Esophagus (tissue), 2 donors: ENCODE measurements around the gene ZIC1. TPM values are rescaled to one million over a fixed set of nuclear protein-coding genes. Genes with fewer than 3 reads are reported as not detected.

Experiments
- H3K27ac ChIP-seq, 2 donors: one replicate each; pipeline ENCODE4 v1.5.1; 2013; ENCODE audit warnings: low read depth in 2 of 2, mild to moderate bottlenecking in 2 of 2, inconsistent platforms in 1 of 2, low read length in 1 of 2, moderate library complexity in 1 of 2
- H3K27me3 ChIP-seq, 2 donors: one replicate each; pipeline ENCODE4 v1.6.1; 2013; ENCODE audit warnings: low read length in 2 of 2, control low read depth in 1 of 2, mild to moderate bottlenecking in 1 of 2; ENCODE audit not compliant: insufficient read depth in 2 of 2, control insufficient read depth in 1 of 2
- H3K36me3 ChIP-seq, 2 donors: one replicate each; pipeline ENCODE4 v1.6.1; 2013; ENCODE audit warnings: low read length in 1 of 2; ENCODE audit not compliant: control insufficient read depth in 2 of 2, insufficient read depth in 2 of 2
- H3K4me1 ChIP-seq, 2 donors: one replicate each; pipeline ENCODE4 v1.6.1; 2013; ENCODE audit warnings: low read length in 1 of 2; ENCODE audit not compliant: control insufficient read depth in 2 of 2, insufficient read depth in 2 of 2
- H3K4me3 ChIP-seq, 2 donors: one replicate each; pipeline ENCODE4 v1.5.1; 2013; ENCODE audit warnings: low read length in 2 of 2, mild to moderate bottlenecking in 2 of 2, low read depth in 1 of 2, moderate library complexity in 1 of 2
- H3K9me3 ChIP-seq, 2 donors: one replicate each; pipeline ENCODE4 v1.6.1; 2013; ENCODE audit warnings: mild to moderate bottlenecking in 2 of 2, low read depth in 1 of 2, low read length in 1 of 2, moderate library complexity in 1 of 2; ENCODE audit not compliant: control insufficient read depth in 2 of 2, insufficient read depth in 1 of 2
- WGBS, 2 donors: extraction: QIAGEN DNeasy Blood & Tissue Kit; methylation state at CpG; one replicate each; pipeline ENCODE4 v1.1.7; 2013; 5-methylcytosine and 5-hydroxymethylcytosine counted together
- polyA plus RNA-seq, 2 donors: library from polyadenylated mRNA; stranded (reverse); fragments of 200-250 nt; gene quantifications; one replicate each; pipeline ENCODE4 v1.2.3, GENCODE V29; 2013
- donor health status: healthy with polysubstance abuse.
- donor health status: Bipolar disorder and iron deficiency.

Gene ZIC1
- polyA plus RNA-seq = not detected

- H3K4me1 ChIP-seq = peaks cover 11 to 12% of the 10 kb centered on the region in 2 donors
- H3K36me3 ChIP-seq = no peaks in the 10 kb centered on the region
- H3K4me3 ChIP-seq = peak within 1 kb of the TSS in 1 of 2 donors; percentile 21
- H3K9me3 ChIP-seq = peaks cover 16 to 45% of the 10 kb centered on the region in 2 donors
- 14 to 15% methylated on average over 76 to 80 of the region's 80 CpGs for WGBS, 2 donors
- H3K27me3 ChIP-seq = peaks cover 5 to 88% of the 10 kb centered on the region in 2 donors
- no peak within 1 kb of the TSS for H3K27ac ChIP-seq
Observed at GRCh38 chr3:147409143-147410115, at the start of gene ZIC1. ZIC1 (plus strand) TSS chr3:147409365; CDS start chr3:147410113, 748 bp downstream.

- H3K4me3 ChIP-seq = no peak overlapping the region
- peaks cover 0 to 6% of the 10 kb centered on the region in 2 donors for H3K9me3 ChIP-seq
- WGBS, 2 donors = 30 to 31% methylated on average over 5 of the region's 5 CpGs
- H3K36me3 ChIP-seq = no peaks in the 10 kb centered on the region
- H3K27me3 ChIP-seq = peaks cover 9 to 23% of the 10 kb centered on the region in 2 donors
- no peak overlapping the region for H3K27ac ChIP-seq
- H3K4me1 ChIP-seq = no peaks in the 10 kb centered on the region
Observed at GRCh38 chr3:147360051-147360439, 49.1 kb upstream of the ZIC1 start.

- no peak overlapping the region for H3K4me3 ChIP-seq
- 8 to 10% methylated on average over 21 of the region's 21 CpGs for WGBS, 2 donors
- no peak overlapping the region for H3K27ac ChIP-seq
- H3K4me1 ChIP-seq = no peaks in the 10 kb centered on the region
- H3K27me3 ChIP-seq = peaks cover 6 to 19% of the 10 kb centered on the region in 2 donors
- peaks cover 0 to 6% of the 10 kb centered on the region in 2 donors for H3K9me3 ChIP-seq
- H3K36me3 ChIP-seq = no peaks in the 10 kb centered on the region
Observed at GRCh38 chr3:147360646-147361453, 48.3 kb upstream of the ZIC1 start.

DNA sequence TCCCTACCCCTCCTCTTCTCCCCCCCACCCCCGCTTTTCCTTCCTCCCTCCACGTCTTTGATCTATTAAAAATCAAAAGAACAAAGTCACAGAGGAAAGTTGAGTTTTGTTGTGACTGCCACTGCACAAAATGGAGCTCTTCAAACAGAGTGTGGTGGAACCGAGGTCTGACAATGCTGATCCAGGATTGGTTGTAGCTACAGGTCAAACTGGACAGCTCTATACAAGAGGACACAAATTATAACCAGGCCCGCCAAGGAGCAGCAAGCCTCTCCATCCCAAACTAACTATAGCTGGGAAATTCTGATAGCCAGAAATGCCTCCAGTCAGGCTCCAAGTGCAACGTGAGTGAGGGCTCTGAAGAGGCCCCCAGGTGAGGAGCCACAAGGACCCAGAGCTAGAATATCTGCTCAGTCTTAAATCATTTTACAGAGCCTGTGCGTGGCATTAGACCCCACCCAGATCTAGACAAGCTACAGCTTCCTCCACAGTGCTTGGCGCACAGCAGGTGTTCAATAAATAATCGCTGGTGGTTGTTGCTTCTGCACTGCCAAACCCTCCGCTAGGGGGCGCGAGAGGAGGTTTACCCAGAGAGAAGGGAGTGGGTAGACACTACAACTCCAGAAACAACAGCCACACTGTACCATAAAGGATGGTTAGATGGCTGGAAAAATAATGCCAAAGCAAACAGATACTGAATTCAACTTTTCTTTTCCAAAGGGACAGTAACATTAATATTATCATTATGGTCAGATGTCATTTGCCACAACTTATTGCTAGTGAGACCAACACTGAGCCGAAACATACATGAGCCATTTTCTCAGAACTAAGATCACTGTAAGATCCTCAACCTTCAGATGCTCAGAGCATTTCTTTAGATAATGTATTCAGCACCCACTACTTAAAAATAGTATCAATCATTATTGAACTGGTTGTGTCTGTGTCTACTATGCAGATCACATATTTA lies 47.4 kb upstream of the ZIC1 start:
- WGBS, 2 donors = 10 to 13% methylated on average over 12 of the region's 12 CpGs
- Histone ChIP-seq H3K9me3 (peaks cover 0 to 6% of the 10 kb centered on the region in 2 donors), H3K27me3 (peaks cover 0 to 16% of the 10 kb centered on the region in 2 donors), H3K4me3 (no peak overlapping the region), H3K36me3 (no peaks in the 10 kb centered on the region), H3K4me1 (no peaks in the 10 kb centered on the region), H3K27ac (no peak overlapping the region)

DNA sequence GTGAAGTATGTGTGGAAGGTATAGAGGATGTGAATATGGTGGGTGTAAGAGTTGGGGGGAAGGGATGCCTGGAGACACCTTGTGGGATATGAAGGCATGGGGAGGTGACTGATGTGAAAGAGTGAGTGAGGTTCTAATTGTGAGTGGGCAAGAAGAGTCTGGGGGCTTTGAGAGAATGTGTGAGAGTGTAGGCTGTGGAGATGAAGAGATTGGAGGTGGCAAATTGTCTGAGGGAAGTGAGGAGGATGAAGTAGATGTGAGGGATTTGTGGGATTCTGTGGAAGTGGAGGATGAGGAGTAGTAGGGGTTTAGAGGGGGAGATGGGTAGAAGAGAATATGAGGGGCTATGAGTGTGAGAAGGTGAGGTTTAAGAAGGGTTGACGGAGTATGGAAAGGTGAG lies 44.4 kb upstream of the ZIC1 start:
- no peak overlapping the region for H3K27ac ChIP-seq
- no peaks in the 10 kb centered on the region for H3K9me3 ChIP-seq
- no peaks in the 10 kb centered on the region for H3K4me1 ChIP-seq
- 25 to 29% methylated on average over 1 of the region's 1 CpG for WGBS, 2 donors
- peaks cover 2 to 10% of the 10 kb centered on the region in 2 donors for H3K27me3 ChIP-seq
- H3K4me3 ChIP-seq = no peak overlapping the region
- no peaks in the 10 kb centered on the region for H3K36me3 ChIP-seq

DNA sequence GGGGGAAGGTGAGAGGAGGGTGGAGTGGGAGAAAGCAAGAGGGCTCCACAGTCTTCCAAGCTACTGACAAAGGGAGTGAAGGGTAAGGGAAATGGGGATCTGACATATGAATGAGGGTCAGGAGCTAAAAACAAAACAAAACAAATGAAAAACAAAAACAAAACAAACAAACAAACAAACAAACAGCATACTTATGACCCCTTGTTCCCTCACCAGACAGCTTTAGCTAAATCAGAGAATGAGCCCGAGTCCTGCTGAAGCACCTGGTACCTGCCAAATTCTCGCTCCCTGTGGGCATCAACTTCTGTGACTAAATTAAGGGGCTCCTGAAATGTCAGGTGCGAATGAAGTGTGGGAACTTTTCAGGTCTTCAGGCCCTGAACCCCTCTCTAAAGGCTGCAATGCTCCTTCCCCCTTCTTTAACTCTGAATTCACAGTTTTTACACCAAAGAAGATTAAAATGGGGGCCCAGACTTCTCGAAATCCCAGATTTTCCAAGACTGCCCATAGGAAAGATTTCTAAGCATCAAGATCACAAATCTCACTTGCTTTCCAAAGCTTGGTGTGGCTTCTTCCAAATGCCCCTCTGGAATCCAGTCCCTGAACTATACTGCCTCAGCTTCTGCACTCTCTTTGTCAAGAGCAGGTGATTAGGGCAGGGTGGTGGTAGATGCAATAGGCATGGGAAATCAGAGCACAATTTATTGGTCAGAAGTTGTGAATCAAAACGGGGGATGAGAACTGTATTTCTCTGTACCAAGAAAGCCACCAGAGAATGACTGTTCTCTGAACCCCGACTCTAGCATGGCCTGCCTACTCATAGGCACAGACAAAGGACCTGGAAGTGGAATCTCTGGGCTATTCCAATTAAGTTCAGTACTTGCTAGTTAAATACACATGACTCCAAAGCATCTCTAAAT lies 43.7 kb upstream of the ZIC1 start:
- no peak overlapping the region for H3K27ac ChIP-seq
- H3K9me3 ChIP-seq = no peaks in the 10 kb centered on the region
- H3K36me3 ChIP-seq = no peaks in the 10 kb centered on the region
- peaks cover 2 to 13% of the 10 kb centered on the region in 2 donors for H3K27me3 ChIP-seq
- H3K4me1 ChIP-seq = no peaks in the 10 kb centered on the region
- no peak overlapping the region for H3K4me3 ChIP-seq
- 41 to 47% methylated on average over 6 of the region's 6 CpGs for WGBS, 2 donors

GRCh38 chr3:147367676-147368075 lies 41.5 kb upstream of the ZIC1 start:
- Histone ChIP-seq H3K36me3 (no peaks in the 10 kb centered on the region), H3K27me3 (peaks cover 2 to 15% of the 10 kb centered on the region in 2 donors), H3K9me3 (no peaks in the 10 kb centered on the region), H3K27ac (no peak overlapping the region), H3K4me1 (no peaks in the 10 kb centered on the region), H3K4me3 (no peak overlapping the region)
- 9 to 16% methylated on average over 1 of the region's 1 CpG for WGBS, 2 donors

DNA sequence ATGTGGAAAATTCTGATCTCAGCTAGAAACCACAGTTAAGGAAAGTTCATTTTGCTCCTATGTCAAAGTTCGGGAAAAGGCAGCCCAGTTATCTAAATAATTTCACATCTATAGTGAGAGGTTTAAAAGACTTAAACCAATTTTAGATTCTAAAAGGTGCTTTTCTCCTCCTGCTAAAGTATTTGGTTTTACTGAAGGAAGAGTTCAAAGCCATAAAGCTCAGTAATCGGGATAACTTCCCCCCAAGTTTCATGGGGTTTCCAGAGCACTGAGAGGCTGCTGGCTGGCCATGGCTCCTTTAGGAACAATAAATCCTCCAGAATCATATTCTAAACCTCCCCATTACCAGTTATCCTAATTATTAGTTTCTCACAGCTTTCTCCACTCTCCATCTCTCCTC lies 41.0 kb upstream of the ZIC1 start:
- H3K36me3 ChIP-seq = no peaks in the 10 kb centered on the region
- WGBS, 2 donors = 7 to 14% methylated on average over 2 of the region's 2 CpGs
- H3K4me1 ChIP-seq = no peaks in the 10 kb centered on the region
- no peak overlapping the region for H3K4me3 ChIP-seq
- no peak overlapping the region for H3K27ac ChIP-seq
- H3K9me3 ChIP-seq = no peaks in the 10 kb centered on the region
- peaks cover 2 to 15% of the 10 kb centered on the region in 2 donors for H3K27me3 ChIP-seq
